Adrenal gland (tissue), 12 donors: Measurements from ENCODE around the gene THADA. TPM values are rescaled to one million over a fixed set of nuclear protein-coding genes. Genes with fewer than 3 reads are reported as not detected.
A peak's percentile ranks its signal among the peaks of the same experiment; 100 is the strongest.

Experiments used
- DNase-seq, 7 donors: peaks; one replicate each; pipeline ENCODE4 v3.0.0-alpha.2; 2019 to 2020
- H3K27ac ChIP-seq, 5 donors: fragments of 200-600 bp; sonication (generic) in 4 of 5; 1 replicate in 3 of 5; 2 replicates in 2 of 5; pipeline versions ENCODE4 v1.5.1 to v1.8.0; 2016 to 2020; ENCODE audit warnings: mild to moderate bottlenecking in 1 of 5
- H3K27me3 ChIP-seq: fragments of 200-600 bp; 2 replicates; pipeline ENCODE4 v1.8.0; 2021
- H3K36me3 ChIP-seq, 2 donors: fragments of 200-600 bp; replicated peaks in 1 of 2; 1 replicate in 1 of 2; 2 replicates in 1 of 2; pipeline versions ENCODE4 v1.5.1 to v1.8.0; 2018 to 2022
- H3K4me1 ChIP-seq, 2 donors: fragments of 200-600 bp; replicated peaks in 1 of 2; 1 replicate in 1 of 2; 2 replicates in 1 of 2; pipeline versions ENCODE4 v1.5.1 to v1.8.0; 2018 to 2021
- H3K4me3 ChIP-seq, 4 donors: fragments of 200-600 bp; sonication (generic) in 3 of 4; one replicate each; pipeline ENCODE4 v1.5.1; 2016 to 2018
- H3K9me3 ChIP-seq, 3 donors: fragments of 200-600 bp; sonication (generic) in 1 of 3; replicated peaks in 1 of 3; 1 replicate in 2 of 3; 2 replicates in 1 of 3; pipeline versions ENCODE4 v1.5.1 to v1.8.0; 2016 to 2021
- POLR2A ChIP-seq, 2 donors: fragments of 450-650 bp; IDR thresholded peaks; one replicate each; pipeline ENCODE4 v1.6.1; 2017; ENCODE audit warnings: antibody characterized with exemption in 2 of 2, mild to moderate bottlenecking in 2 of 2, moderate library complexity in 1 of 2
- whole genome bisulfite sequencing, 4 donors: extraction: QIAGEN DNeasy Blood & Tissue Kit in 2 of 4; methylation state at CpG; one replicate each; pipeline versions ENCODE4 v1.1.5 to v1.1.7; 2013 to 2017; 5-methylcytosine and 5-hydroxymethylcytosine counted together
- intact Hi-C, 2 donors: fragments of 100-400 bp; cut with DNase I; formaldehyde crosslinking; loops; one replicate each; pipeline versions ENCODE4 v1.14.1 to v1.15.0; 2022 to 2023
- polyA plus RNA-seq, 3 donors: library from polyadenylated mRNA; stranded (reverse); fragments of 200-250 nt in 2 of 3; fragments of 350-450 nt in 1 of 3; fragmentation: Illumina TruSeq in 1 of 3; extraction: RNeasy Lipid Tissue Mini Kit (QIAGEN cat#74804) in 1 of 3; gene quantifications; one replicate each; pipeline ENCODE4 v1.2.3, GENCODE V29; 2013 to 2014
- total RNA-seq, 9 donors: library from RNA; depleted of rRNA in 4 of 9; stranded (reverse); fragments of >200 nt in 4 of 9; fragments of 120-200 nt in 1 of 9; fragmentation: NEBNext Ultra II Directional in 1 of 9; extraction: Animal tissue kit (Norgen Biotek cat#: 25700) in 1 of 9; gene quantifications; one replicate each; pipeline versions ENCODE4 v1.1.0 to v1.2.4, GENCODE V29; 2013 to 2023
- TF ChIP-seq, protein P1 (sequence below), 6 experiments: fragments of 450-650 bp in 4 of 6; fragments of 200-600 bp in 2 of 6; sonication (generic) in 1 of 6; IDR thresholded peaks; 1 replicate in 5 of 6; 2 replicates in 1 of 6; pipeline versions ENCODE4 v1.5.1 to v1.8.0; 2016 to 2021; ENCODE audit warnings: antibody characterized with exemption in 6 of 6, mild to moderate bottlenecking in 2 of 6, moderate library complexity in 1 of 6
- donor health status: healthy with polysubstance abuse.
- donor health status: Bipolar disorder and iron deficiency.
- donor health status: DM: yes; HTN: yes; CAD: no.
- donor health status: DM: no; HTN: no; CAD: no.
- donor health status: DM: no; HTN: no; CAD: no.
- donor health status: DM: yes; HTN: yes; CAD: no.

THADA gene
- total and polyA plus RNA-seq, 12 donors, result 14.1 to 38.4 (median 25.4) TPM

DNA sequence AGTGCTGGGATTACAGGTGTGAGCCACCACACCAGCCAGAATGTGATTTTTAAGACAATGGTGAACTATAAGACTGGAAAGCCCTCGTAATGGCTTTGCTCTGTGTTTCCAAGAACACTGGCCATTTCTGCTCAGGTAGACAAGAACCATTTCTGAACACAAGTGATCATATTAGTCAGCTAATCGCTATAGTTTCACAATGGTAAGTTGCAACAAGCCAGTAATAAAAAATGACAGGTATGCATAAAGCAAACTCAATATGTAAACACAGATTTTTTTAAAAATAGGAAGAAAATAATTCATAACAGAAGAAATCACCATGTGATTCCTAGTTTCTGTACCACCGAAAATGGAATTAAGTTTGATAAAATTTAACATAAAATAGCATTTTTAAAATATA, 166.5 kb downstream of the THADA start:
- no peaks in the 10 kb centered on the region for H3K36me3 ChIP-seq
- intact Hi-C loops, result no loop called here
- 91 to 94% (median 92%) methylated on average over 3 of the region's 3 CpGs for WGBS, 4 donors
- no peak overlapping the region for H3K27ac ChIP-seq
- H3K27me3 ChIP-seq, result no peaks in the 10 kb centered on the region
- TF ChIP-seq POLR2A (IDR thresholded peaks at IDR 0.05), result no peak
- TF ChIP-seq, protein P1, sequence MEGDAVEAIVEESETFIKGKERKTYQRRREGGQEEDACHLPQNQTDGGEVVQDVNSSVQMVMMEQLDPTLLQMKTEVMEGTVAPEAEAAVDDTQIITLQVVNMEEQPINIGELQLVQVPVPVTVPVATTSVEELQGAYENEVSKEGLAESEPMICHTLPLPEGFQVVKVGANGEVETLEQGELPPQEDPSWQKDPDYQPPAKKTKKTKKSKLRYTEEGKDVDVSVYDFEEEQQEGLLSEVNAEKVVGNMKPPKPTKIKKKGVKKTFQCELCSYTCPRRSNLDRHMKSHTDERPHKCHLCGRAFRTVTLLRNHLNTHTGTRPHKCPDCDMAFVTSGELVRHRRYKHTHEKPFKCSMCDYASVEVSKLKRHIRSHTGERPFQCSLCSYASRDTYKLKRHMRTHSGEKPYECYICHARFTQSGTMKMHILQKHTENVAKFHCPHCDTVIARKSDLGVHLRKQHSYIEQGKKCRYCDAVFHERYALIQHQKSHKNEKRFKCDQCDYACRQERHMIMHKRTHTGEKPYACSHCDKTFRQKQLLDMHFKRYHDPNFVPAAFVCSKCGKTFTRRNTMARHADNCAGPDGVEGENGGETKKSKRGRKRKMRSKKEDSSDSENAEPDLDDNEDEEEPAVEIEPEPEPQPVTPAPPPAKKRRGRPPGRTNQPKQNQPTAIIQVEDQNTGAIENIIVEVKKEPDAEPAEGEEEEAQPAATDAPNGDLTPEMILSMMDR (IDR thresholded peaks at IDR 0.05), result no peak
- no peaks in the 10 kb centered on the region for H3K9me3 ChIP-seq
- H3K4me3 ChIP-seq, result no peak overlapping the region
- no peak for DNase-seq
- H3K4me1 ChIP-seq, result peaks cover 19 to 38% of the 10 kb centered on the region in 2 donors

DNA sequence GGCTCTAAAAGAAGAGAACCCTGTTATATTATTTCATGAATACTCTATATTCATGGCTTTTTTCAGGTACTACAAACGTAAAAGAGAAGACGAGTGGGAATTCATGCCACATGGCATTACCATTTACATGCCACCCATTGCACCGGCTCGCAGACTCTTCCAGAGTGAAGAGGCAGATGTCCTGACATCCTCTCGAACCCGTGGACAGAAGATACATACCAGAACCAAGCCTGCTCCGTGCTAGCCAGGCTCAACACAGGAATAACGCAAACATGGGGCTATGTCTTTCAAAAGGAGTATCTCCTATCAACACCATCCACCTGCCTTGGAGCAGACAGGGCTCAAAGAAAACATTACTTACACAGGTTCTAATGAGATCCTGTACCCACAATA, 168.8 kb downstream of the THADA start:
- TF ChIP-seq POLR2A (IDR thresholded peaks at IDR 0.05), result no peak
- TF ChIP-seq, protein P1 (IDR thresholded peaks at IDR 0.05), result no peak
- intact Hi-C loops, result no loop called here
- Histone ChIP-seq H3K4me1 (peaks cover 19 to 43% of the 10 kb centered on the region in 2 donors), H3K27me3 (no peaks in the 10 kb centered on the region), H3K36me3 (no peaks in the 10 kb centered on the region), H3K27ac (peak overlapping the region; percentile 50 to 73 (median 64)), H3K4me3 (no peak overlapping the region), H3K9me3 (no peaks in the 10 kb centered on the region)
- WGBS, 4 donors, result 90 to 97% (median 92%) methylated on average over 8 of the region's 8 CpGs
- DNase-seq, result no peak

DNA sequence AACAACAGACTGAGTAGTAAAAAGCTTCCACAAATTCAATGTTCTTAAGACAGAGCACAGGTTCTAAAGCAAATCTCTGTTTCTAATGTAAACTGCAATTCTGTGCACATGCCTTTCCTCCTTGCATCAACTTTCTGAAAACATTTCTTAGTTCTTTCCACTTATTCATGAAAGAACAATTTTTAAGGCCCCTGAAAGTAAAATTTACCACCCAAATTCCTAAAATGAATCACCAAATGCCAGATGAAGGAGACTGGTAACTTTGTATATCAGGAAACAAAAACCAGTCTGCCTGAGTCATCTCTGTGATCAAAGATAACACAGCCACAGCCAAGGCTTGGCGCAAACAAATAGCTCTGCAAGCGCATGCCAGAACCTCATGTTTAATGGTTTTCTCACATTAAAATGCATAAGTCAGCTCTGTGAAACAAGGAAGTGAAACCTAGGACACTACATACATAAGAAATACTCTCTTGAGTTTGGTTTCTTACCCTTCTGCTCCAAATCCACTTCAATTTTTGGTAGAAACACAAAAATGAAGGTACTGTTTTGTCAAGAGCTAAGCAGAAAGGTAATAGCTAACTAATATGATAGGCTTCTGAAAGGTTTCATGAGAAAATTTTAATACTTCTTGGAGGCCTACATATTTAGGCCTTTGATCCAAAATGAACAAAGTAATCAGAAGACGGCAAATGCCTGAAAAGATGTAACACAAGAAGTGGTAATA, 169.4 kb downstream of the THADA start:
- peak; percentile 63 to 86 (median 83) for DNase-seq
- 29 to 38% (median 33%) methylated on average over 3 of the region's 3 CpGs for WGBS, 4 donors
- TF ChIP-seq, protein P1 (IDR thresholded peaks at IDR 0.05), result no peak
- TF ChIP-seq POLR2A (IDR thresholded peaks at IDR 0.05), result no peak
- intact Hi-C loops, result no loop called here
- Histone ChIP-seq H3K27ac (peak overlapping the region; percentile 50 to 73 (median 64)), H3K27me3 (no peaks in the 10 kb centered on the region), H3K9me3 (no peaks in the 10 kb centered on the region), H3K4me1 (peaks cover 19 to 43% of the 10 kb centered on the region in 2 donors), H3K4me3 (no peak overlapping the region), H3K36me3 (no peaks in the 10 kb centered on the region)

DNA sequence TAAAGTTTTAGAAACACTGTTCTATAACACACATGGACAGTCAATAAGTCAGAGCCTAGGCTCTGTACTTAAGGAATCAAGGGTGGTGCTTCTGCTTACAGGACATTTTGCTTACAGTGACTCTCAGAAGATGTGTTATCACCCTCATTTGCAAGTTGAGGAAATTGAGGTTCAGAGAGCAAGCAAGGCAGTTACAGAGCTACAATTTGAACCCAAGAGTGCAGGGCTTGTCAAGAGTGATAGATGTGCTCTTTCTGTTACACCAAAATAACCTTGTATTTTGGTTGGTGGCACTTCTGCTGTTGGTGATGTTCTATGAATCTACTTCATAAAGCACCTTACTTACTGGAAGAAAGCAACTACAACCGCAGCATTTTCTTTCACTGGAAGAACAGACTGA, 170.2 kb downstream of the THADA start:
- TF ChIP-seq, protein P1 (IDR thresholded peaks at IDR 0.05), result no peak
- TF ChIP-seq POLR2A (IDR thresholded peaks at IDR 0.05), result no peak
- H3K36me3 ChIP-seq, result no peaks in the 10 kb centered on the region
- WGBS, 4 donors, result 83 to 94% (median 88%) methylated on average over 1 of the region's 1 CpG
- no peaks in the 10 kb centered on the region for H3K9me3 ChIP-seq
- H3K4me3 ChIP-seq, result no peak overlapping the region
- intact Hi-C loops, result no loop called here
- H3K27ac ChIP-seq, result peak overlapping the region in 4 of 5 donors; percentile 50 to 73 (median 60)
- no peak for DNase-seq
- H3K4me1 ChIP-seq, result peaks cover 23 to 44% of the 10 kb centered on the region in 2 donors
- H3K27me3 ChIP-seq, result no peaks in the 10 kb centered on the region
